ENCODE results near the gene PGK2.
"Not testable (repeated sequence)": the region's sequence is repeated elsewhere in the genome, so short reads cannot be mapped to it uniquely, and the experiment has no call there.

Gene PGK2

GRCh38 chr6:49787176-49787575 lies at the start of gene PGK2:
PGK2 (minus strand) TSS chr6:49787285; CDS start chr6:49787187, 98 bp downstream.
- no peak for DNase-seq

GRCh38 chr6:49835140-49835539 lies 48.1 kb upstream of the PGK2 start:
- no peak for DNase-seq

GRCh38 chr6:49833386-49833785 lies 46.3 kb upstream of the PGK2 start:
- no peak for DNase-seq

- DNase-seq = no peak
These were observed 39.8 kb upstream of the PGK2 start for GRCh38 chr6:49826743-49827406.

GRCh38 chr6:49815166-49815565 lies 28.1 kb upstream of the PGK2 start:
- no peak for DNase-seq

GRCh38 chr6:49813248-49813647 lies 26.2 kb upstream of the PGK2 start:
- no peak for DNase-seq

GRCh38 chr6:49806145-49806544 lies 19.1 kb upstream of the PGK2 start:
- no peak for DNase-seq

GRCh38 chr6:49805246-49805645 lies 18.2 kb upstream of the PGK2 start:
- no peak for DNase-seq

GRCh38 chr6:49801525-49801924 lies 14.4 kb upstream of the PGK2 start:
- DNase-seq = no peak

- no peak for DNase-seq
These were observed 12.0 kb upstream of the PGK2 start for GRCh38 chr6:49799090-49799489.

GRCh38 chr6:49796842-49797455 lies 9.9 kb upstream of the PGK2 start:
- DNase-seq = not testable (repeated sequence)

GRCh38 chr6:49790341-49790740 lies 3.3 kb upstream of the PGK2 start:
- DNase-seq = no peak

GRCh38 chr6:49784272-49784671 lies 2.8 kb downstream of the PGK2 start:
- no peak for DNase-seq

GRCh38 chr6:49782725-49783124 lies 4.4 kb downstream of the PGK2 start:
- DNase-seq = no peak

- DNase-seq = no peak
These were observed 4.8 kb downstream of the PGK2 start for GRCh38 chr6:49782293-49782692.

- DNase-seq = no peak
These were observed 10.6 kb downstream of the PGK2 start for GRCh38 chr6:49776444-49776843.

GRCh38 chr6:49775043-49775442 lies 12.0 kb downstream of the PGK2 start:
- DNase-seq = no peak

GRCh38 chr6:49772285-49772684 lies 14.8 kb downstream of the PGK2 start:
- DNase-seq = no peak

- no peak for DNase-seq
These were observed 20.3 kb downstream of the PGK2 start for GRCh38 chr6:49766762-49767161.

GRCh38 chr6:49764571-49765236 lies 22.4 kb downstream of the PGK2 start:
- DNase-seq = peak; percentile 8

- no peak for DNase-seq
These were observed 42.8 kb downstream of the PGK2 start, which contains the start of gene CRISP3 for GRCh38 chr6:49744259-49744658. CRISP3 (minus strand) TSS chr6:49744388; CDS start chr6:49744367, 21 bp downstream.

- DNase-seq = no peak
These were observed 43.7 kb downstream of the PGK2 start for GRCh38 chr6:49743429-49743828.

GRCh38 chr6:49739423-49739822 lies 47.7 kb downstream of the PGK2 start:
- DNase-seq = no peak

GRCh38 chr6:49736017-49736508 lies 51.0 kb downstream of the PGK2 start:
- no peak for DNase-seq

All from midbrain (tissue), 1 donor.